HG02623 (cell line): ENCODE data around the gene CRISPLD2.
"Not testable (repeated sequence)": the region's sequence is repeated elsewhere in the genome, so short reads cannot be mapped to it uniquely, and the experiment has no call there.

ENCODE experiments used
- ATAC-seq: cut with Tn5 transposase; IDR thresholded peaks from one replicate; pipeline ENCODE4 v1.9.1; 2021; ENCODE audit warnings: moderate library complexity; ENCODE audit not compliant: unreplicated experiment

The CRISPLD2 gene

GRCh38 chr16:84855435-84856202 is 35.8 kb downstream of the CRISPLD2 start:
- ATAC-seq: not testable (repeated sequence)

- ATAC-seq: not testable (repeated sequence)
These were observed 36.4 kb downstream of the CRISPLD2 start for GRCh38 chr16:84856203-84856581.

GRCh38 chr16:84856811-84857210 is 37.0 kb downstream of the CRISPLD2 start:
- not testable (repeated sequence) for ATAC-seq

GRCh38 chr16:84859681-84860080 is 39.9 kb downstream of the CRISPLD2 start:
- ATAC-seq: no peak

GRCh38 chr16:84860383-84860782 is 40.6 kb downstream of the CRISPLD2 start:
- no peak for ATAC-seq

GRCh38 chr16:84861671-84862070 is 41.9 kb downstream of the CRISPLD2 start:
- no peak for ATAC-seq

- ATAC-seq: no peak
These were observed 43.2 kb downstream of the CRISPLD2 start for GRCh38 chr16:84862804-84863480.

GRCh38 chr16:84863481-84863814 is 43.7 kb downstream of the CRISPLD2 start:
- ATAC-seq: no peak

GRCh38 chr16:84864326-84864955 is 44.7 kb downstream of the CRISPLD2 start:
- no peak for ATAC-seq

GRCh38 chr16:84867696-84868095 is 47.9 kb downstream of the CRISPLD2 start:
- no peak for ATAC-seq

- no peak for ATAC-seq
These were observed 48.5 kb downstream of the CRISPLD2 start for GRCh38 chr16:84868328-84868727.

GRCh38 chr16:84868829-84869472 is 49.2 kb downstream of the CRISPLD2 start:
- no peak for ATAC-seq

GRCh38 chr16:84869473-84869845 is 49.7 kb downstream of the CRISPLD2 start:
- no peak for ATAC-seq

- ATAC-seq: not testable (repeated sequence)
These were observed 53.2 kb downstream of the CRISPLD2 start for GRCh38 chr16:84872971-84873370.

- no peak for ATAC-seq
These were observed 54.2 kb downstream of the CRISPLD2 start for GRCh38 chr16:84874004-84874435.

- no peak for ATAC-seq
These were observed 54.8 kb downstream of the CRISPLD2 start for GRCh38 chr16:84874553-84874952.

GRCh38 chr16:84874983-84875382 is 55.2 kb downstream of the CRISPLD2 start:
- no peak for ATAC-seq

GRCh38 chr16:84875846-84876245 is 56.1 kb downstream of the CRISPLD2 start:
- no peak for ATAC-seq

- ATAC-seq: no peak
These were observed 57.3 kb downstream of the CRISPLD2 start for GRCh38 chr16:84876873-84877606.

- ATAC-seq: no peak
These were observed 59.0 kb downstream of the CRISPLD2 start for GRCh38 chr16:84878770-84879169.
